ENCODE results near the gene ZNF232. TPM values are rescaled to one million over a fixed set of nuclear protein-coding genes. Genes with fewer than 3 reads are reported as not detected.
A peak's percentile ranks its signal among the peaks of the same experiment; 100 is the strongest.
"Not testable (repeated sequence)": the region's sequence is repeated elsewhere in the genome, so short reads cannot be mapped to it uniquely, and the experiment has no call there.

The ZNF232 gene
- total RNA-seq, 1 donor, result 5.2 TPM

DNA sequence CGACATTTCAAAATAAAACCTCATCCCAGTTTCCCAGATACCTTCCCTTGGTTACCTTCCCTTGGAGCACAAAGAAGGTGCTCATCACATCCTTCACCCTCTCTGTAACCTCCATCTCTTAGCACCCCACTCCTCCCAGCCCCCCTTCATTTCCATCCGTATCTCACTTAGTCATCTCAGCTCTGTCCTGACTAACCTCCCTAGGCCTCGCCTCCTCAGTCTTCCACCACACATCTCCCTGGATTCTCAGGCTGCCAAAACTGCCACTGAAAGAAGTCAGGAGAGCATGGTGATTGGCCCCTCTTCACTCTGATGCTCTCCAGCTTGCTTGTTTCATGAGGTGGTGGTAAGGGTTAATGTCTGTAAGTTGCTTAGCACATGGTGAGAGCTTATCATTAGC is 31.1 kb downstream of the ZNF232 start:
- no peak overlapping the region for H3K4me3 ChIP-seq (ENCODE audit: low read depth, low read length)
- no peak for DNase-seq (ENCODE audit: low read depth)
- TF ChIP-seq, protein P1, sequence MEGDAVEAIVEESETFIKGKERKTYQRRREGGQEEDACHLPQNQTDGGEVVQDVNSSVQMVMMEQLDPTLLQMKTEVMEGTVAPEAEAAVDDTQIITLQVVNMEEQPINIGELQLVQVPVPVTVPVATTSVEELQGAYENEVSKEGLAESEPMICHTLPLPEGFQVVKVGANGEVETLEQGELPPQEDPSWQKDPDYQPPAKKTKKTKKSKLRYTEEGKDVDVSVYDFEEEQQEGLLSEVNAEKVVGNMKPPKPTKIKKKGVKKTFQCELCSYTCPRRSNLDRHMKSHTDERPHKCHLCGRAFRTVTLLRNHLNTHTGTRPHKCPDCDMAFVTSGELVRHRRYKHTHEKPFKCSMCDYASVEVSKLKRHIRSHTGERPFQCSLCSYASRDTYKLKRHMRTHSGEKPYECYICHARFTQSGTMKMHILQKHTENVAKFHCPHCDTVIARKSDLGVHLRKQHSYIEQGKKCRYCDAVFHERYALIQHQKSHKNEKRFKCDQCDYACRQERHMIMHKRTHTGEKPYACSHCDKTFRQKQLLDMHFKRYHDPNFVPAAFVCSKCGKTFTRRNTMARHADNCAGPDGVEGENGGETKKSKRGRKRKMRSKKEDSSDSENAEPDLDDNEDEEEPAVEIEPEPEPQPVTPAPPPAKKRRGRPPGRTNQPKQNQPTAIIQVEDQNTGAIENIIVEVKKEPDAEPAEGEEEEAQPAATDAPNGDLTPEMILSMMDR (IDR thresholded peaks at IDR 0.05; ENCODE audit: insufficient read depth, low read depth, low read length), result no peak

DNA sequence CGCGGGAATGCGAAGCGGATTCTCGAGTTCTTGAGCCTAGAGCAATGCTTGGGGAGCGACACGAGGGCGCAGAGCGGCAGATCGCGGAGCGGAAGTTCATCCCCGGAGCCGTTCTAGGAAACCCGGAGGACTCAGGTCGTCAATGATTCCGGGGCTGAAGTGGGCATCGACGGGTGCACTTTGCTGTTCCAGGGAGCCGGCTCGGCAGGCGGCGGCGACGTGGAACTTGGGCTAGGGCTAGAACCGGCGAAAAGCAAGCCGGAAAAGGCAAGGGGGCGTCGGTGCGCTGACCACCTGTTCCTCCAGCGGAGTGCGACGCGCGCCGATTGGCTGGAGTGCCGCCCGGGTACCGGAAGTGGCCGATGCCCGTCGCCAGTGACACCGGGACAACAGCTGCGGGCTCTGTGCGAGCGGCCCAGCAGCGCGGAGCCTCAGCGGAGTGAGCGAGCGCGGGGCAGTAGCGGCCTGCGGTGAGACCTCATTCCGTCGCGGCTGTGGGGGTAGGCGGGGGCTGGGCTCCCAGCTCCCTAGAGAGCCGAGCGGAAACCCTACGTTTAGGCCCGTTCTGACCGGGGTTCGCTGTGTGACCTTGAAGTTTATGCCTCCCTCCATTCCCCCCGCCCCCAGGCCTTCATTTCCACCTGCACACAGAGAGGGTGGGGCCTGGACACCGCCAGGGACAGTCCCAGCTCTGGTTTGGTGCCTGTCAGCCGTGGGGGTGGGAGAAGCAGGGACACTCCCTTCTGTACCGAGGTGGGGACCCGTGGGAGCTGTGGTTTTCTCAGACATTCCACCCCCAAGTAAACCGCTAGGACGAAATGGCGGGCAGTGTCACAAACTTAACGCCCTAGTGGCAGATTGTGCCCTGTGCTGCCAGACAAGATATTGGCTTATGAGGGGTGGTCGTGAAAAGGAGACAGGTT is 33.3 kb downstream of the ZNF232 start, which contains the start of gene ZFP3:
ZFP3 (plus strand) TSS at position 362 of the 923 bp plus-strand sequence. CDS start 13,038 bp downstream, outside the sequence.
- TF ChIP-seq, protein P1 (IDR thresholded peaks at IDR 0.05; ENCODE audit: insufficient read depth, low read depth, low read length), result no peak
- peak; percentile 71 for DNase-seq (ENCODE audit: low read depth)
- H3K4me3 ChIP-seq (ENCODE audit: low read depth, low read length), result peak within 1 kb of the TSS; percentile 79

DNA sequence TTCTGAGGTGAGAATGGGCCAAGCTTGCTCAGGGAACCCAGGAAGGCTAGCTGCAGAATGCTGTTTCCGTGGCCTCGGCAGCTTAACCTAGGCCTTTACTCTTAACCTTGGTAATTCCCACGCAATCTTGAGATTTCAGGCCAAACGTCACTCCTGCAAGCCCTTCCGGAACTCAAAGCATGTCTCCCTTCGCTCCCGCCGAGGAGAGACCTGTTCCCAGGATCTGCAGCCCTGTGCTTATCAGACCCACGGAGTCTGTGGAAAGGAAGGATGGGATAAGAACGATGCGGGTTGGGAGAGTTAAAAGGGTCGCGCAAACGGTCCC is 33.9 kb downstream of the ZNF232 start:
- DNase-seq (ENCODE audit: low read depth), result no peak
- TF ChIP-seq, protein P1 (IDR thresholded peaks at IDR 0.05; ENCODE audit: insufficient read depth, low read depth, low read length), result no peak
- H3K4me3 ChIP-seq (ENCODE audit: low read depth, low read length), result peak overlapping the region; percentile 79

DNA sequence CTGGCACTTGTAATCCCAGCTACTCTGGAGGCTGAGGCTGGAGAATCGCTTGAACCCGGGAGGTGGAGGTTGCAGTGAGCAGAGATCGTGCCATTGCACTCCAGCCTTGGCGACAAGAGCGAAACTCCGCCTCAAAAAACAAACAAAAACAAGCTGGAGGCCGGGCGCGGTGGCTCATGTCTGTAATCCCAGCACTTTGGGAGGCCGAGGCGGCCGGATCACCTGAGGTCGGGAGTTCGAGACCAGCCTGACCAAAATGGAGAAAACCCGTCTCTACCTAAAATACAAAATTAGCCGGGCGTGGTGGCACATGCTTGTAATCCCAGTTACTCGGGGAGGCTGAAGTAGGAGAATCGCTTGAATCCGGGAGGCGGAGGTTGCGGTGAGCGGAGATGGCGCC is 34.4 kb downstream of the ZNF232 start:
- H3K4me3 ChIP-seq (ENCODE audit: low read depth, low read length); DNase-seq (ENCODE audit: low read depth): not testable (repeated sequence)

DNA sequence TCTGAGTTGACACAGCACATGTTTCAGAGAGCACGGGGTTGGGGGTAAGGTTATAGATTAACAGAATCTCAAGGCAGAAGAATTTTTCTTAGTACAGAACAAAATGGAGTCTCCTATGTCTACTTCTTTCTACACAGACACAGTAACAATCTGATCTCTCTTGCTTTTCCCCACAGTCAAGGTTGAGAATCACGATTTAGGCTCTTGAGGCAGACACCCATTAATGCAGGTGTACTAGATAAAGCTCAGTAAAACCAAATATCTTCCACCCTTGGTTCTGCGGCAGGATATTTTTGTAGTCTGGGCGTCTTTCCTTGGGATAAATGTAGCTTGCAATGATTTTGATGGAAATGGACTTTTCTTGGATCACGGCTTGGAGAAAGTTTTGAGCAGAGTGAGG is 36.2 kb downstream of the ZNF232 start:
- not testable (repeated sequence) for H3K4me3 ChIP-seq (ENCODE audit: low read depth, low read length); DNase-seq (ENCODE audit: low read depth)

DNA sequence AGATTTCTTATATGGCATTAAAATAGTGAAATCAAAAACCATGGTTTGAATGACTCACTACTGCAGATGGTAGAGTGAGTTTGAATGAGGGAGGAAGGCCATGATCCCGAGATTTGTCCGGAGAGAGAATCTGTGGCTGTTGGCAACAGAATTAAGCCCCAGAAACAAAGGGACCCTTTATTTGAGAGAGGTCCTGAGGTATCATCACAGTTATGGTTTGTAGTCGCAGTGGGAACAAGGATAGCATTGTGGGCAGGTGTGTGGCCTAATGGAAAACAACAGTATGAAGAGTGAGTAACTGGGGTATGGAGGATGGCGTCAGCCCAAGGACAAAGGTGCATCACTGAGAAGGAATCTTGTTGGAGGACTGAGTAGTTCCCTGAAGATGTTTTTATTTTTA is 42.0 kb downstream of the ZNF232 start:
- no peak overlapping the region for H3K4me3 ChIP-seq (ENCODE audit: low read depth, low read length)
- TF ChIP-seq, protein P1 (IDR thresholded peaks at IDR 0.05; ENCODE audit: insufficient read depth, low read depth, low read length), result no peak
- no peak for DNase-seq (ENCODE audit: low read depth)

DNA sequence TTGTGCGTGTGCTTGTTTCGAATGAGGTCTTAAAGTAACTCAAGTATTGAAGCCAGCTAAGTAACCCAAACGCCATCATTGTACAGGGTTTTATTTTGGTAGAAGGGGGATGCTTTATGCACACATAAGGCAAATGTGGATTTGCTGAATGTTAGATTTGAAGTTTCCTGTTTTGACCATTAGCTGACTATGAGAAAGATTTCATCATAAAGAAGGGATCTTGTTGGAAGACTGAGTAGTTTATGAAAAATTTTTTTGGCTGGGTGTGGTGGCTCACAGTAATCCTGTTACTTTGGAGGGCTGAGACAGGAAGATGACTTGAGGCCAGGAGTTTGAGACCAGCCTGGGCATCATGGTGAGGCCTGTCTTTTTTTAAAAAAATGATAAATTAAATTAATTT is 43.4 kb downstream of the ZNF232 start:
- no peak for DNase-seq (ENCODE audit: low read depth)
- H3K4me3 ChIP-seq (ENCODE audit: low read depth, low read length), result no peak overlapping the region
- TF ChIP-seq, protein P1 (IDR thresholded peaks at IDR 0.05; ENCODE audit: insufficient read depth, low read depth, low read length), result no peak

DNA sequence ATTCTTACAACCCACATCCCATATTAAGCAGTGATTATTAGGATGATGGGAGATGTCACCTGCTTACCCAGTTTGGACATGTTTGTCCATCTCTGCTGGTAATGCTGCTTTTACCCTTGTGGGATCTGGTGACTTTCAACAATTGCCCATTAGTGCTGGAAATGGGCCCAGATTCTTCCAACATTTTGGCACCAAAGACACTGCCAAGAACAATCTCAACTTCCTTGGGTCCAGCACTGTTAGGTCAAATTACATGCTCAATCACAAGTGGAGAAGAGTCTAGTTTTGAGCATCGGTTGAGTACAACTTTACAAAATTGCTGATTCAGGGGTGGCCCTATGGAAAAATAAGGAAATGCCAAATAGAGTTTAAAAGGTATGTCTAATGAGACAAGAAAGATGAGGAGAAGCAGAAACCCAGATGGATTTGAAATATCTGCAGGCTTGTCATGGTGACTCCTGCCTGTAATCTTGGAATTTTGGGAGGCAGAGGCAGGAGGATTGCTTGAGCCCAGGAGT is 46.4 kb downstream of the ZNF232 start:
- no peak overlapping the region for H3K4me3 ChIP-seq (ENCODE audit: low read depth, low read length)
- TF ChIP-seq, protein P1 (IDR thresholded peaks at IDR 0.05; ENCODE audit: insufficient read depth, low read depth, low read length), result no peak
- no peak for DNase-seq (ENCODE audit: low read depth)

All from fibroblast of villous mesenchyme (primary cell).